HG03342 (cell line): Measurements from ENCODE around the gene PIGN.
"Not testable (repeated sequence)": the region's sequence is repeated elsewhere in the genome, so short reads cannot be mapped to it uniquely, and the experiment has no call there.

Experiments used
- ATAC-seq: cut with Tn5 transposase; IDR thresholded peaks from one replicate; pipeline ENCODE4 v1.9.1; 2021; ENCODE audit warnings: mild to moderate bottlenecking, moderate library complexity; ENCODE audit not compliant: unreplicated experiment

PIGN gene

GRCh38 chr18:62183578-62184195 is 3.2 kb downstream of the PIGN start:
- no peak for ATAC-seq

GRCh38 chr18:62182220-62182619 is 4.6 kb downstream of the PIGN start:
- ATAC-seq = no peak

GRCh38 chr18:62179213-62179612 is 7.6 kb downstream of the PIGN start:
- no peak for ATAC-seq

DNA sequence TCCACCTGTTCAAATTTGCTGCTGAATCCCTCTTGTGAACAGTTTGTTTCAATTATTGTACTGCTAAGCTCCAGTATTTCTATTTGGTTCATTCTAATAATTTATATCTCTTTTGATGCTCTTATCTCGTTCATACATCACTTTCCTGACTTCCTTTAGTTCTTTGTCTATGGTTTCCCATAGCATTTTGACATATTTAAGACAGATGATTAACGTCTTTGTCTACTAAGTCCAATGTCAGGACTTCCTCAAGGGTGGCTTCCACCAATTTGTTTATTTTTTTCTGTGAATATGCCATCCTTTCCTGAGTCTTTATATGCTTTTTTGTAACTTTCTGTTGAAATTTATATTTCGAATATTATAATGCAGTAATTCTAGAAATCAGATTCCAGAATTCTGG is 9.6 kb downstream of the PIGN start:
- ATAC-seq = no peak

- no peak for ATAC-seq
These were observed 11.3 kb downstream of the PIGN start for GRCh38 chr18:62175521-62175920.

DNA sequence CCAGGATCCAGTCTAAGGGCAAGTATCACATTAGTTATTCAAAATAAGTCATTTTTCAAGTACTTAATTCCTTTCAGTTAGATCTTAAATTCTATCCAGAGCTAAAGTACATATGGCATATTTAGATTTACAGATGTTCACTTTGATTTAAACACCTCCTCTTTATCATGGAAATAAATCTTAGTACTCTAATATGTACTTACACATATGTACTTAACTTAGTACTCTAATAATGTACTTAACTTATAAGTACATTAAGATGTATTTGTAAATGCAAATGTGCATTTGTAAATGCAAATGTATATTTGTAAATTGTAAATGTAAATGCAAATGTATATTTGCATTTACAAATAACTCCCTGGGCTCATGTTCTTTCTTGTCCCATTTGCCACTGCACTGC is 14.6 kb downstream of the PIGN start:
- no peak for ATAC-seq

GRCh38 chr18:62170857-62171256 is 16.0 kb downstream of the PIGN start:
- ATAC-seq = no peak

DNA sequence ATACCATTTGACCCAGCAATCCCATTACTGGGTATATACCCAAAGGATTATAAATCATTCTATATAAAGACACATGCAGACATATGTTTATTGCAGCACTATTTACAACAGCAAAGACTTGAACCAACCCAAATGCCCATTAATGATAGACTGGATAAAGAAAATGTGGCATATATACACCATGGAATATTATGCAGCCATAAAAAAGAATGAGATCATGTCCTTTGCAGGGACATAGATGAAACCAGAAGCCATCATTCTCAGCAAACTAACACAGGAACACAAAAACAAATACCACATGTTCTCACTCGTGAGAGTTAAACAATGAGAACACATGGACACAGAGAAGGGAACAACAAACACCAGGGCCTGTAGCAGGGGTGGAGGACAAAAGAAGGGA is 20.3 kb downstream of the PIGN start:
- ATAC-seq = not testable (repeated sequence)

GRCh38 chr18:62165583-62165982 is 21.3 kb downstream of the PIGN start:
- no peak for ATAC-seq

DNA sequence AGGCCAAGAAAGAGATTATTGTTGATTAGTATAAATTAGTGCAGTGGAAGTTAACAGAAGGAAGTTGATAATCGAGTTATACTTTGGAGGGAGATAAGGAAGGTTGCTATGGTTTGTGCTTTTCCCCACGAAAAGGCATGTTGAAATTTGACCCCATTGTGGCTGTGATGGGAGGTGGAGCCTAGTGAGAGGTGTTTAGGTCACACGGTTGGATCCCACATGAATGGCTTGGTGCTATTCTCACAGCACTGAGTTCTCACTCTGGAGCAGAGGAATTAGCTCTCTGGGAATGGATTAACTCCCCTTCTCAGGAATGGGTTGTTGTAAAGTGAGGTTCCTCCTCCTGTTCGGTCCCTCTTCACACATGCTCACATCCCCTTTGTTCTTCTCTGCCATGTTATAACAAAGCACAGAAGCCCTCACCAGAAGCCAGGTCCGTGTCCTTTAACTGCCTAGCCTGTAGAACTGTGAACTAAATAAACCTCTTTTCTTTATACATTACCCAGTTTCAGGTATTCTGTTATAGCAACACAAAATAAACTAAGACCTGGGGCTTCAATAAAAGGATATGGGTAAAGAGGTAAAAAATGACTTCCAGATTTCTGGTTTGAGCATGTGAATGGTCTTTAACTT is 21.9 kb downstream of the PIGN start:
- ATAC-seq = no peak

DNA sequence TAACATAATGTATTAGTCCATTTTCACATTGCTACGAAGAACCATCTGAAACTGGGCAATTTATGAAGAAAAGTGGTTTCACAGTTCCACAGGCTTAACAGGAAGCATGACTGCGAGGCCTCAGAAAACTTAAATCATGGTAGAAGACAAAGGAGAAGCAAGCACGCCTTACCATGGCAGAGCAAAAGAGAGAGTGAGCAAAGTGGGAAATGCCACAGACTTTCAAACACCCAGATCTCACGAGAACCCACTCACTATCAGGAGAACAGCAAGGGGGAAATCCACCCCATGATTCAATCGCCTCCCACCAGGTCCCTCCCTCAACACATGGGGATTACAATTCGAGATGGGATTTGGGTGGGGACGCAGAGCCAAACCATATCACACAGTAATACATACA is 22.5 kb downstream of the PIGN start:
- no peak for ATAC-seq

DNA sequence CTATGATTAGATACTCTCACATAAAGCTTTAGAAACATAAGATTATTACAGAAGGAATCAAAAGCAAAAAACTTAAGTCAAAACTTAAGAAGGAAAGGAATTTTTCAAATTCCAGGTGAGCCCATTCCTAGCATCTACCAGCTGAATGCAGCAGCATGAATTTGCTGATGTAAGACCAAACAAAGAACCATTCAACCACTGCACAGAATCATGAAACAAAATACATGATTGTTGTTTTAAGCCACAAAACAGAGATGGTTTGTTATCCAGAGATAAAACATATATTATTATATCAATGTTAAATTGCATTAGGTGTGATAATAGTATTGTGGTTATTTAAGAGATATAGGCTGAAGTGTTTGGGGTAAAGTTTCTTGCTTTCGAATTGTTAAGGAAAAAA is 29.0 kb downstream of the PIGN start:
- ATAC-seq = no peak

- ATAC-seq = no peak
These were observed 34.0 kb downstream of the PIGN start for GRCh38 chr18:62152844-62153243.

DNA sequence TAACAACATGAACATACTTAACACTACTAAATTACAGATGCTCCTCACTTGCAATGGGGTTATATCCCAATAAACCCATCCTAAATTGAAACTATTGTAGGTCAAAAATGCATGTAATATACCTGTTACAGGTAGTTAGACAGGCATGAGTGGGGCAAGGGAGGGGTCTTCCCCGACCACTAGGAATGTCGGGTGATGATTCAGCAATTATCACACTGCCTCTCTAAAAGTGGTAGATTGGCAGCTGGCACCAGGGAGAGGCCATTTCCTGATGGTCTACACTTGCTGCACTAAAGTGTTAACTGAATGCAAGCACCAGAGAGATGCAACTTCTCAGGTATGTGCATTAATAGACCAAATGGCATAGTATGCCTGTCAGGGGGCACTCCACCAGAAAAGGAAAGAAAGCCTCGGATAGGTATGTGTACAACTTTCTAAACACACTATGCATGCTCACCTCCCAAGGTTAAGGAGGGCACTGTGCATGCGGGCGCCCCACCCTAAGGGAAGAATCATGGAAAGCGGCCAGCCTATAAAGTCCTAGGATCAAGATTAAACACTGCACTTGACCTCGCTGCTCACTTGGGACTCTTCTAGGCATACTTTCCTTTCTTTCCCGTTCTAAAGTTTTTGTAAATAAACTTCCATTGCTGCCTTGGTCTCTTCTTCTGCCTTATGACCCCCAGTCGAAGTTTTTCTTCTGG is 35.6 kb downstream of the PIGN start:
- no peak for ATAC-seq

DNA sequence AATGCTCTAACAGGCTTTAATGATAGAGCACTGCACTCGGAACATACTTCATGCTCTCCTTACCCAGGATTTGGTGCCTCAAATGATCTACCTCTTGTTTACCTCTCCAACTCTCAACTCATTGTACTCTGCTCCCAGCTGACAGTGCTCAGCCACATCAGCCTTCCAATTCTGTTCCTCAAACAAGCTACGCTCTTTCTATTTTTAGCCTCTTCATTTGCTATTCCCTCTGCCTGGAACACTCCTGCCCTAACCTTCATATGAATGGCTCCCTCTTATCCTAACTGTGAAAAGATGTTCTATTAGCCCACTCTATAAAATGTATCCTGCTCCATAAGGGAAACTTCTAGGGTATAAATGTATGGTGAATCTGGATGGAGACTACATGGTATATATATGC is 42.5 kb downstream of the PIGN start:
- no peak for ATAC-seq

GRCh38 chr18:62140259-62140658 is 46.6 kb downstream of the PIGN start:
- ATAC-seq = no peak

- ATAC-seq = no peak
These were observed 48.2 kb downstream of the PIGN start for GRCh38 chr18:62138461-62139235.

DNA sequence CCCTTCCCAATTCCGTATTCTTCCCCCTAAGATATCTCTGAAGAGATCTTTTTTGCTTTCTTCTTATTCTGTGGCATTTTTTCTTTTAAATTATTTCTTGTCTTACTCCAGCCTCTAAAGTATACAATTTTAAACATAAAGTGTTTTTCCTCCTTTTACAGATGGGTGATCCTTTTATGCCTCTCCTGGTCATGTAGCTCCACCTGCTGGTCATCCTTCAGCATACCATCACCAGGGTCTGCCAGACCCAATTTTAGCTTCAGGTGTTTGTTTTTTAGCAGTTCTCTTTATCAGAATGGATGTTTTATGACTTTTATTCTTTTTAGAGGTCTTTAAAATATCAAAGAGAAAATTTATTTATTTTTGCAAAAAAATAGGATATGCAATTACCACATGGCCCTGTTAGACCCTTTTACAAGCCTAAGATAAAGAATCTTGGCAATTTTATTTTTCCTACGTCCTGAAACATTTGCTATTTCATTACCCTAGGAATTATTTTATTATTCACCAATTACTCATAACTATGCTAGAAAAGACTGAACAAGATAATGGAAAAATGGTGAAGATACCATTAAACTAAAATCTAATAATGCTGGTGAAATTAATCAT is 55.5 kb downstream of the PIGN start:
- peak; percentile 68 for ATAC-seq

GRCh38 chr18:62128157-62128556 is 58.7 kb downstream of the PIGN start:
- ATAC-seq = no peak

DNA sequence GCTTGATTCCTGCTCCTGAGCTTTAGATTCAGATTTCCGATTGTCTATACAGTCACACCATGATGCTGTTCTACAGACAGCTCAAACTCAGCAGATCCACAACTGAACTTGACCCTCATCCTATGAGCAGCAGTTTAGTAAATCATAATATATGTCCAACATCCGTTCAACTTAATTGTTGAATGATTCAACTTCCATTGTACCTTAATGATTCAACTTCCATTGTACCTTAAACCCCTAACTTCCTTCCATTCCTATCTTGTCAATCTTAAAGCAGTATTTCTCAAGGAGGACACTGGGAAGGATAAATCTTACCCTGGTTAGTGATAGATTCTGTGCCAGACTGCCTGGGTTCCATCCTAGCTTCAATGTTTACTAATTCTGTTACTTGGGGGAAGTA is 60.1 kb downstream of the PIGN start:
- ATAC-seq = no peak

GRCh38 chr18:62125702-62126101 is 61.2 kb downstream of the PIGN start:
- ATAC-seq = no peak
